Measurements from ENCODE around the gene CXCL14. TPM values are rescaled to one million over a fixed set of nuclear protein-coding genes. Genes with fewer than 3 reads are reported as not detected.

CXCL14 gene
- 0.09 TPM for polyA plus RNA-seq (2012; ENCODE audit: low read depth, missing spikeins)

- FAIRE-seq (no peak), DNase-seq (ENCODE audit: insufficient read length, low spot score) (no peak)
- no peak for TF ChIP-seq SPI1 (IDR thresholded peaks at IDR 0.05; ENCODE audit: low read depth, low read length)
- no peak for TF ChIP-seq POLR2AphosphoS5 (IDR thresholded peaks at IDR 0.05; ENCODE audit: low read depth, low read length)
- no peak for TF ChIP-seq POLR2A (IDR thresholded peaks at IDR 0.05; ENCODE audit: low read depth, low read length)
- no peak for TF ChIP-seq TAF1 (IDR thresholded peaks at IDR 0.05; ENCODE audit: low read depth, low read length)
- TF ChIP-seq POU2F2 (IDR thresholded peaks at IDR 0.05; ENCODE audit: low read depth, low read length) = no peak
- no peak for TF ChIP-seq PAX5 (IDR thresholded peaks at IDR 0.05; ENCODE audit: insufficient read depth, low read length, severe bottlenecking)
Observed at GRCh38 chr5:135578685-135579341, at the start of gene CXCL14. Gene CXCL14, minus strand, starts transcription at chr5:135578991. Its CDS starts 213 bp downstream, at chr5:135578778.

GRCh38 chr5:135626636-135627035, 47.8 kb upstream of the CXCL14 start:
- DNase-seq (ENCODE audit: insufficient read length, low spot score) (no peak), FAIRE-seq (no peak)
- TF ChIP-seq POLR2AphosphoS5 (IDR thresholded peaks at IDR 0.05; ENCODE audit: low read depth, low read length) = no peak
- no peak for TF ChIP-seq SPI1 (IDR thresholded peaks at IDR 0.05; ENCODE audit: low read depth, low read length)
- no peak for TF ChIP-seq PAX5 (IDR thresholded peaks at IDR 0.05; ENCODE audit: insufficient read depth, low read length, severe bottlenecking)

- DNase-seq (ENCODE audit: insufficient read length, low spot score) (no peak), FAIRE-seq (no peak)
Observed at GRCh38 chr5:135625961-135626360, 47.2 kb upstream of the CXCL14 start.

GRCh38 chr5:135625486-135625885, 46.7 kb upstream of the CXCL14 start:
- DNase-seq (ENCODE audit: insufficient read length, low spot score) (no peak), FAIRE-seq (no peak)
- TF ChIP-seq POLR2A (IDR thresholded peaks at IDR 0.05; ENCODE audit: low read depth, low read length) (no peak), SPI1 (IDR thresholded peaks at IDR 0.05; ENCODE audit: low read depth, low read length) (no peak), POLR2AphosphoS5 (IDR thresholded peaks at IDR 0.05; ENCODE audit: low read depth, low read length) (no peak), PAX5 (IDR thresholded peaks at IDR 0.05; ENCODE audit: insufficient read depth, low read length, severe bottlenecking) (no peak), TAF1 (IDR thresholded peaks at IDR 0.05; ENCODE audit: low read depth, low read length) (no peak), POU2F2 (IDR thresholded peaks at IDR 0.05; ENCODE audit: low read depth, low read length) (no peak)

More at GRCh38 chr5:135625961-135626360, 47.2 kb upstream of the CXCL14 start:
- no peak for TF ChIP-seq POLR2A (IDR thresholded peaks at IDR 0.05; ENCODE audit: low read depth, low read length)
- no peak for TF ChIP-seq POU2F2 (IDR thresholded peaks at IDR 0.05; ENCODE audit: low read depth, low read length)
- TF ChIP-seq SPI1 (IDR thresholded peaks at IDR 0.05; ENCODE audit: low read depth, low read length) = no peak
- TF ChIP-seq PAX5 (IDR thresholded peaks at IDR 0.05; ENCODE audit: insufficient read depth, low read length, severe bottlenecking) = no peak
- no peak for TF ChIP-seq TAF1 (IDR thresholded peaks at IDR 0.05; ENCODE audit: low read depth, low read length)

GRCh38 chr5:135625061-135625460, 46.3 kb upstream of the CXCL14 start:
- DNase-seq (ENCODE audit: insufficient read length, low spot score) = no peak
- FAIRE-seq = no peak
- TF ChIP-seq POLR2A (IDR thresholded peaks at IDR 0.05; ENCODE audit: low read depth, low read length) = no peak
- TF ChIP-seq POU2F2 (IDR thresholded peaks at IDR 0.05; ENCODE audit: low read depth, low read length) = no peak
- TF ChIP-seq PAX5 (IDR thresholded peaks at IDR 0.05; ENCODE audit: insufficient read depth, low read length, severe bottlenecking) = no peak
- TF ChIP-seq TAF1 (IDR thresholded peaks at IDR 0.05; ENCODE audit: low read depth, low read length) = no peak
- no peak for TF ChIP-seq SPI1 (IDR thresholded peaks at IDR 0.05; ENCODE audit: low read depth, low read length)
- no peak for TF ChIP-seq POLR2AphosphoS5 (IDR thresholded peaks at IDR 0.05; ENCODE audit: low read depth, low read length)

GRCh38 chr5:135623186-135623715, 44.5 kb upstream of the CXCL14 start:
- FAIRE-seq (no peak), DNase-seq (ENCODE audit: insufficient read length, low spot score) (no peak)
- TF ChIP-seq TAF1 (IDR thresholded peaks at IDR 0.05; ENCODE audit: low read depth, low read length) = no peak
- TF ChIP-seq POLR2AphosphoS5 (IDR thresholded peaks at IDR 0.05; ENCODE audit: low read depth, low read length) = no peak
- TF ChIP-seq POU2F2 (IDR thresholded peaks at IDR 0.05; ENCODE audit: low read depth, low read length) = no peak
- TF ChIP-seq POLR2A (IDR thresholded peaks at IDR 0.05; ENCODE audit: low read depth, low read length) = no peak
- TF ChIP-seq SPI1 (IDR thresholded peaks at IDR 0.05; ENCODE audit: low read depth, low read length) = no peak
- TF ChIP-seq PAX5 (IDR thresholded peaks at IDR 0.05; ENCODE audit: insufficient read depth, low read length, severe bottlenecking) = no peak

- DNase-seq (ENCODE audit: insufficient read length, low spot score) = no peak
- FAIRE-seq = no peak
- TF ChIP-seq POLR2AphosphoS5 (IDR thresholded peaks at IDR 0.05; ENCODE audit: low read depth, low read length) (no peak), TAF1 (IDR thresholded peaks at IDR 0.05; ENCODE audit: low read depth, low read length) (no peak), POLR2A (IDR thresholded peaks at IDR 0.05; ENCODE audit: low read depth, low read length) (no peak), SPI1 (IDR thresholded peaks at IDR 0.05; ENCODE audit: low read depth, low read length) (no peak), POU2F2 (IDR thresholded peaks at IDR 0.05; ENCODE audit: low read depth, low read length) (no peak), PAX5 (IDR thresholded peaks at IDR 0.05; ENCODE audit: insufficient read depth, low read length, severe bottlenecking) (no peak)
Observed at GRCh38 chr5:135615581-135616260, 36.9 kb upstream of the CXCL14 start.

- TF ChIP-seq POLR2AphosphoS5 (IDR thresholded peaks at IDR 0.05; ENCODE audit: low read depth, low read length) (no peak), TAF1 (IDR thresholded peaks at IDR 0.05; ENCODE audit: low read depth, low read length) (no peak), POU2F2 (IDR thresholded peaks at IDR 0.05; ENCODE audit: low read depth, low read length) (no peak), SPI1 (IDR thresholded peaks at IDR 0.05; ENCODE audit: low read depth, low read length) (no peak), POLR2A (IDR thresholded peaks at IDR 0.05; ENCODE audit: low read depth, low read length) (no peak), PAX5 (IDR thresholded peaks at IDR 0.05; ENCODE audit: insufficient read depth, low read length, severe bottlenecking) (no peak)
- FAIRE-seq (no peak), DNase-seq (ENCODE audit: insufficient read length, low spot score) (no peak)
Observed at GRCh38 chr5:135615171-135615570, 36.4 kb upstream of the CXCL14 start.

- DNase-seq (ENCODE audit: insufficient read length, low spot score) (no peak), FAIRE-seq (no peak)
- no peak for TF ChIP-seq POU2F2 (IDR thresholded peaks at IDR 0.05; ENCODE audit: low read depth, low read length)
- TF ChIP-seq POLR2A (IDR thresholded peaks at IDR 0.05; ENCODE audit: low read depth, low read length) = no peak
- no peak for TF ChIP-seq PAX5 (IDR thresholded peaks at IDR 0.05; ENCODE audit: insufficient read depth, low read length, severe bottlenecking)
- no peak for TF ChIP-seq SPI1 (IDR thresholded peaks at IDR 0.05; ENCODE audit: low read depth, low read length)
- TF ChIP-seq POLR2AphosphoS5 (IDR thresholded peaks at IDR 0.05; ENCODE audit: low read depth, low read length) = no peak
- TF ChIP-seq TAF1 (IDR thresholded peaks at IDR 0.05; ENCODE audit: low read depth, low read length) = no peak
Observed at GRCh38 chr5:135609981-135610380, 31.2 kb upstream of the CXCL14 start.

Measured in GM12891 (cell line).